Measurements from ENCODE around the gene CDC6. TPM values are rescaled to one million over a fixed set of nuclear protein-coding genes. Genes with fewer than 3 reads are reported as not detected.

Gene CDC6
- polyA plus RNA-seq, 4 donors: 15.3 to 26.8 (median 22.4) TPM

GRCh38 chr17:40309031-40309948, 21.6 kb downstream of the CDC6 start, which contains the start of gene RARA:
RARA (plus strand) TSS chr17:40309180; CDS start chr17:40331219, 22,039 bp downstream.
- DNase-seq (ENCODE audit: low read depth in 4 of 4, low spot score in 3 of 4): no peak

- no peak for DNase-seq (ENCODE audit: low read depth in 4 of 4, low spot score in 3 of 4)
These were observed 22.4 kb downstream of the CDC6 start for GRCh38 chr17:40309949-40310510.

GRCh38 chr17:40310882-40311391, 23.3 kb downstream of the CDC6 start:
- no peak for DNase-seq (ENCODE audit: low read depth in 4 of 4, low spot score in 3 of 4)

GRCh38 chr17:40311575-40311974, 23.9 kb downstream of the CDC6 start:
- no peak for DNase-seq (ENCODE audit: low read depth in 4 of 4, low spot score in 3 of 4)

- DNase-seq (ENCODE audit: low read depth in 4 of 4, low spot score in 3 of 4): no peak
These were observed 24.6 kb downstream of the CDC6 start for GRCh38 chr17:40312131-40312731.

GRCh38 chr17:40312893-40313667, 25.4 kb downstream of the CDC6 start:
- DNase-seq (ENCODE audit: low read depth in 4 of 4, low spot score in 3 of 4): no peak

GRCh38 chr17:40313668-40314583, 26.2 kb downstream of the CDC6 start:
- no peak for DNase-seq (ENCODE audit: low read depth in 4 of 4, low spot score in 3 of 4)

- no peak for DNase-seq (ENCODE audit: low read depth in 4 of 4, low spot score in 3 of 4)
These were observed 26.9 kb downstream of the CDC6 start for GRCh38 chr17:40314584-40314956.

GRCh38 chr17:40315206-40315605, 27.5 kb downstream of the CDC6 start:
- DNase-seq (ENCODE audit: low read depth in 4 of 4, low spot score in 3 of 4): no peak

GRCh38 chr17:40315678-40316570, 28.2 kb downstream of the CDC6 start:
- no peak for DNase-seq (ENCODE audit: low read depth in 4 of 4, low spot score in 3 of 4)

GRCh38 chr17:40316571-40317344, 29.1 kb downstream of the CDC6 start:
- DNase-seq (ENCODE audit: low read depth in 4 of 4, low spot score in 3 of 4): no peak

- no peak for DNase-seq (ENCODE audit: low read depth in 4 of 4, low spot score in 3 of 4)
These were observed 29.7 kb downstream of the CDC6 start for GRCh38 chr17:40317345-40317873.

GRCh38 chr17:40317880-40318829, 30.5 kb downstream of the CDC6 start:
- DNase-seq (ENCODE audit: low read depth in 4 of 4, low spot score in 3 of 4): peak; percentile 88 to 92 (median 90)

- no peak for DNase-seq (ENCODE audit: low read depth in 4 of 4, low spot score in 3 of 4)
These were observed 31.2 kb downstream of the CDC6 start for GRCh38 chr17:40318830-40319391.

- DNase-seq (ENCODE audit: low read depth in 4 of 4, low spot score in 3 of 4): no peak
These were observed 32.2 kb downstream of the CDC6 start for GRCh38 chr17:40319651-40320540.

Measured in left renal pelvis (tissue), 4 donors.